ENCODE results near the gene CDKN1C. TPM values are rescaled to one million over a fixed set of nuclear protein-coding genes. Genes with fewer than 3 reads are reported as not detected.

Gene CDKN1C
- 139 and 259 TPM in 2 replicates for total RNA-seq

DNA sequence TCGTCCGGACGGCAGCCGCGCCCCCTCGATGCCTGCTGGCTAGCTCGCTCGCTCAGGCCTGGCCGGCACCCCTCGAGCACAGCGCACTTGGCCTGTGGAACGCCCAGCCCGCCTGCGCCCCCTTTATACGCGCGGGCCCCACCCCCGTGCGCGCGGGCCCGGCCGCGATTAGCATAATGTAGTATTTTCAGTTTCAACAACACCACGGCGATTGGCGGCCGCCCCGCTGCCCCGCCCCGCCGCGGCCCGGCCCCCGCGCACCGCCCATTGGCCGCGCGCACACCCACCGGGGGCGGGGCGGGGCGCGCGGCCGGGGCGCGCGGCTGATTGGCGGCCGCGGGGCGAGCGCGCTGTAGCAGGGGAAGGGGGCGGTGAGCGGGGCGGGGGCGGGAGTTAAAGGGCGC, at the start of gene CDKN1C:
Gene CDKN1C, minus strand, starts transcription at position 98 of the 404 bp plus-strand sequence. CDS start 319 bp downstream, outside the sequence.

DNA sequence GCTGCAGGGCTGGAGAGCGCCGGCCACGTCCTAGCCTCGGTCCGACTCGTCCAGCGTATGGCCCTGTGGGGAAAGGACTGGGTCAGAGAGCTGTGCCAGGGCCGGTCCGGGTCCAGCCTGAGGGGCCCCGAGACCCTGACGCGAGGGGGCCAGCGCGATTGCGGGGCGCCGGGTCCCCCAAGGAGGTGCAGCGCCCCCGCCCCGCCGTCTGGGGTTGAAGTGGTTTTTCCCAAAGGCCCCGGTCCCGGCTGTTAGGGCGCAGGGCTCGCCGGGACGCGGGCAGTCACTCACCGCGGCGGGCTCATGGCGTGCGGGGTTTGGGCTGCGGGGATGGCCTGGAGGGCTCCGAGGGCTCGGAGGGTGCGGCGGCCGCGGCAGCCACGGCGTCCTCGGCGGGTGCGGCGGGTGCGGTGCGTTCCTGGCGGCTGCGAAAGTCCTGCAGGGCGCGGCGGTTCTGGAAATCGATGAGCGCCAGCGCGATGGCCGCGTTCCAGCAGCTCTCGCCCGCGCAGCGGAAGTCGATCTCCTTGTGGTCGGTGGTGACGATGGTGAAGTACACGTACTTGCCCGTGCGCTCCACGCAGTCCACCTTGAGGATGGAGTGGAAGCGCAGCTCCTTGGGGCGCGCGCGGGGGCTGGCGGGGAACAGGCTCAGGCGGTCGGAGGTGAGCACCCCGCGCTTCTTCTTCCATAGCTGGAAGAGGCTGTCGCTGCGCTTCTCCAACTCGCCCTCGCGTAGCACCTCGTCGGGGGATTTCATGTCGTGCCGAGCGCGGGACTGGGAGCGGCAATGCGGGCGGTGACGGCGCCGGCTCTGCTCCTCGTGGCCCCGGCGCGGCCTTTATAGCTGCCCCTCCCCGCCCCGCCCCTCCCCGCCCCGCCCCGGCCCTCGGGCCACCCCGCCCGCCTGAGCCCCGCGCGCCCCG, 43.3 kb upstream of the CDKN1C start, which contains the start of gene PHLDA2:
Gene PHLDA2, minus strand, starts transcription at position 816 of the 926 bp plus-strand sequence. Its CDS starts 56 bp downstream, at position 760.

Small RNA genes lying within 50 kb of the gene (small RNA-seq; reads per million reads assigned to genes)
- not detected for gene AC013791.1

Other genes starting within 250 kb of the CDKN1C start
- gene KCNQ1OT1, start 185.8 kb downstream of the CDKN1C start, total RNA-seq, result 13.3 and 20.8 TPM in 2 replicates
- 2.4 and 4.0 TPM in 2 replicates for gene PHLDA2, start 43.6 kb upstream of the CDKN1C start, total RNA-seq
- gene NAP1L4, start 106.6 kb upstream of the CDKN1C start, total RNA-seq, result 92.3 and 152 TPM in 2 replicates
- 27.9 and 47.2 TPM in 2 replicates for gene CARS1, start 171.6 kb upstream of the CDKN1C start, total RNA-seq

Measured in placental epithelial cell (primary cell).